HG02870 (cell line): ENCODE data around the gene SOHLH1.

Experiments used
- ATAC-seq: cut with Tn5 transposase; IDR thresholded peaks from one replicate; pipeline ENCODE4 v1.9.1; 2021; ENCODE audit warnings: mild to moderate bottlenecking, moderate library complexity; ENCODE audit not compliant: unreplicated experiment

The SOHLH1 gene, protein sequence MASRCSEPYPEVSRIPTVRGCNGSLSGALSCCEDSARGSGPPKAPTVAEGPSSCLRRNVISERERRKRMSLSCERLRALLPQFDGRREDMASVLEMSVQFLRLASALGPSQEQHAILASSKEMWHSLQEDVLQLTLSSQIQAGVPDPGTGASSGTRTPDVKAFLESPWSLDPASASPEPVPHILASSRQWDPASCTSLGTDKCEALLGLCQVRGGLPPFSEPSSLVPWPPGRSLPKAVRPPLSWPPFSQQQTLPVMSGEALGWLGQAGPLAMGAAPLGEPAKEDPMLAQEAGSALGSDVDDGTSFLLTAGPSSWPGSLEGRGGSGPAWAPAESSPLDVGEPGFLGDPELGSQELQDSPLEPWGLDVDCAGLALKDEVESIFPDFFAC

DNA sequence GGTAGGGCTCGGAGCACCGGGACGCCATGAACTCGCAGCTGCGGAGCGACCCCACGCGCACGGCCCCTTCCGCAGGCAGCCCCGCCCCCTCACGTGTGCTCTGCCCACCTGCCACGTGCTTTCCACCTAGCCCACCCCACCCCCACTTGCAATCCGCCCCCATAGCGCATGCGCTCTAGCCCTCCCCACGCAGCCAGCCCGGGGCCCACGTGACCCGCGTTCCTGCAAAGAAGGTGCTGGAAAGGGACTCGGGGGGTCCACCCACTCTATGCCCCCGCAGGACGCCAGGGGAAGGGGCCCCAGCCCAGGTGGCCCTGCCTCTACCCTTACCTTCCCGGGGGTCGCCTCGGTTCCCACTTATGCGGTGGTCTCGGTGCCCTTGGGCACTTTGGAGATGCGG, at the start of gene SOHLH1:
Gene SOHLH1 (minus strand): TSS at position 42 of the 400 bp plus-strand sequence. CDS start 14 bp downstream, at position 28.
- ATAC-seq: no peak

DNA sequence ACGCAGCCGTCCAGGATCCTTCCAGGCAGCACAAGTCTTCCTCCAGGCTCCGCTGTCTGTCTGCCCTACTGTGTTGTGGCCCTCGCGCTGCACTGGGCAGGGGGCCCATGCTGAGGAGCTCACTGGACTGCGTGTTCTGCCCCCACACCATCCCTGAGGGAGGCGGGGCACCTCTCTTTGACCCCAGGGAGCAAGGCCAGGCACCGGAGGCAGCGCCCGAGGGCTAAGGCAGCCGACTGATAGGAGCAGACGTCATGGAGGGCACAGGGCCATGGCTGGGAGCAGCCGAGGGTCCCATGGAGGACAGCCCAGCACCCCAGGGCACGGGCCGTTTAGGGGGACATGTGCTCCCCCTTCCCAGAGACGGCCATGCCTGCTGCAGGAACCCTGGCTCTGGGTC, 49.4 kb upstream of the SOHLH1 start:
- ATAC-seq: no peak

DNA sequence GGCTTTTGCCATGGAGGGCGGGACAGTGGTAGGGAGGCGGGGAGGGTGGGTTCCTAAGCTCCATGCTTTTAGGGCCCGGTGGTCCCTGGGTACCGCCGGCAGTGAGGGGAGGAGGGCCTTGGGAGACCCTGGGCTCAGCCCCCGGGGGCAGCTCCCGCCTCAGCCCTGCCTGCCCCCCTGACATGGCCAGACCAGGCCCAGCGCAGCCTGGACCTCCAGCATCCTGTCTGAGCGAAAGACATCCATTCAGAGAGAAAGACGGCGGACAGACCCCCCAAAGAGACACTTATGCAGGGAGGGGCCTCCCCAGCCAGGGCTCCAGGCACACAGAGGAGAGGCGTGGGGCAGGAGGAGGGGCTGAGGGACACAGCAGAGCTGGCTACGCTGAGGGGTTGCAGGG, 48.0 kb upstream of the SOHLH1 start:
- ATAC-seq: no peak

DNA sequence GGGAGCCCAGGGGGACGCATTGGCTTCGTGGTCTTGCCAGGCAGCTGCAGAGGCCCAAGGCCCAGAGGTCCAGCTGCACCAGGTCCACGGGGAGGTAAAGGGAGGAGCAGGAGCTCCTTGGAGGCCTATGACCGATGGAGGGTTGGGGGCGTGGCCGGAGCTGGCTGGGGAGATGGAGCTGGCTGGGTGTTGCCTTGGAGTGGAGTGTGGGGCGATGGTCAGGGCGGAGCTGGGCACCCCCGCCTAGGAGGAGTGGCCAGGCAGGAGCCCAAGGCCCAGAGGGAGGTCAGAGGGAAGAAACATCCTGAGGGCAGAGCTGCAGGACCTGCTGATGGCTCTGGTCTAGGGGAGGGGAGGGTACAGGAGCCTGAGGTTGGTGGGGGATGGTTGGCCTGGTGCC, 47.3 kb upstream of the SOHLH1 start:
- no peak for ATAC-seq

DNA sequence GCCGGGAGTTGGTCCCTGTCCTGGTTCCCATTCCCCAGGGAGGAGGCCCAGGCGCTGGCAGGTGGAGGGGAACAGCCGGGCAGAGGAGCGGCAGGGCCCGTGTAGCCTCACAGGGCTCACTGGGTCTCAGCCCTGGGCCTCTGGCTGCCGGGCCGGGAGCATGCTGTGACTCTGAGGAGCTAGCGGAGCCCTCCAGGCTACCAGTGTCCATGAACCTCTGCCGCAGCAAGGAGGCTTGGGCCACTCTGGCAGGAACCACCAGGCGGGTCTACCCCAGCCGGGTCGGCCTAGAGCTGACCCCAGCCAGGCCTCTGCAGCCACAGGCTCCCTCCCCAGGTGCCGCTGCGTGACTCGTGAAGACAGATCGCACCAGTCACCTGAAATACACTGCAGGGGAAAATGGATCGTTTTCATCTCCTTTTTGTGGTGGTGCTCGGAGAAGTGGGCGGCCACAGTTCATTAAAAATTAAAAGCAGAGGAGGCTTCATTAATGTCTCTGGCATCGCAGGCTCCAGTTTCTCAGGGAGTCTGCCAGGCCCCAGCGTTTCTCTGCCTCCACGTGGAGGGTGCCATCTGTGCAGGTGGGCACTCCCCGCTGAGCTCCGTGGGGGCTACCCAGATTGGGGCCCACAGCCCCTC, 46.5 kb upstream of the SOHLH1 start:
- ATAC-seq: no peak

DNA sequence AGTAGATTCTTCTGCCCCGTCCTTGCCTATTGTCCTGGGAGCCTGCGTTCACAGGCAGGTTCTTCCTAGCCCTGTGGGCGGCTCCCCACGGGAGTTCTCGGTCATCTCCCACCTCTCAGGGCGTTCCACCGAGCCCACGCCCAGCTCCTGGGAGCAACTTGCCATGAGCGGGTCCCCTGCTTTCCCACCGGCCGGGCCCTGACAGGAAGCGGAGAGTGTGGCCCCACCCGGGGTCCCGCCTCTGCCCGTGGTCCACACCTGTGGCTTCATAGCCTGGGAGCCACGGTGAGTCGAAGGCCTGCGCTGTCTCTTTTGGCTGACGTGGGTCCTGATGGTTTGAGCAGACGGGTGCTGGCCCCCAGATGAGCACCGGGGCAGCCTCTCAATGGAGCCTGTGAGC, 45.9 kb upstream of the SOHLH1 start:
- no peak for ATAC-seq

DNA sequence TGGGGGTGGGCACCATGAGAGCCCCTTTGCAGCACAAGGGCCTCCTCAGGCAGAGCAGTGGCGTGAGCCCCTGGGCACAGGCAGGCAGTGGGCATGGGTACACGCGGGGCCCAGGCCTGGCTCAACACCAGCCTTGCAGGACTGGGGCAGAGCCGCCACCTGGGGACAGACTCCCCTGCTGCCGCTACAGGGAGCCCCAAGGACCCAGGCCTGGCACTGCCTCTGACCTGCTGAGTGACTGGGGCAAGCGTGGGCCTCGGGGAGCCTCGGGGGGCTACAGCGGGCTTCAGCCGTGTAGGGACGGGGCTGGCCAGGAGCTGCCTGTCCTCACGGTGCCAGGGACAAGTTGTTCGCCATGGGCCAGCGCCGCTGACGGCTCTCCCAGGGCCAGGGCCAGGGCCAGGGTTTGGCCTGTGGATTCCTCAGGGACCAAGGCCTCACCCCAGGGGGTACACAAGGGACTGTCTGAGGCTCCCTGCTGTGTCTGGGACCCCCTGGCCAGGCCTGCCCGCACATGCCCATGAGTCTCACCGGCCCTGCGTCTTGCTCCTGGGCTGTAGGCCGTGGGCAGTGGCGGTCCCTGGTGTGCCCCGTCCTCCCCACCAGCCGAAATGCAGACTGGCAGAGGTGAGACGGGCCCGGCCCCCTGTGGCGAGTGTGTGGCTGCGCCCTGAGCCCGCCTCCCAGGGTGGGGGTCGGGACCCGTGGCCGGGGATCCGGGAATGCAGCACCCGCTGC, 45.2 kb upstream of the SOHLH1 start:
- ATAC-seq: no peak

DNA sequence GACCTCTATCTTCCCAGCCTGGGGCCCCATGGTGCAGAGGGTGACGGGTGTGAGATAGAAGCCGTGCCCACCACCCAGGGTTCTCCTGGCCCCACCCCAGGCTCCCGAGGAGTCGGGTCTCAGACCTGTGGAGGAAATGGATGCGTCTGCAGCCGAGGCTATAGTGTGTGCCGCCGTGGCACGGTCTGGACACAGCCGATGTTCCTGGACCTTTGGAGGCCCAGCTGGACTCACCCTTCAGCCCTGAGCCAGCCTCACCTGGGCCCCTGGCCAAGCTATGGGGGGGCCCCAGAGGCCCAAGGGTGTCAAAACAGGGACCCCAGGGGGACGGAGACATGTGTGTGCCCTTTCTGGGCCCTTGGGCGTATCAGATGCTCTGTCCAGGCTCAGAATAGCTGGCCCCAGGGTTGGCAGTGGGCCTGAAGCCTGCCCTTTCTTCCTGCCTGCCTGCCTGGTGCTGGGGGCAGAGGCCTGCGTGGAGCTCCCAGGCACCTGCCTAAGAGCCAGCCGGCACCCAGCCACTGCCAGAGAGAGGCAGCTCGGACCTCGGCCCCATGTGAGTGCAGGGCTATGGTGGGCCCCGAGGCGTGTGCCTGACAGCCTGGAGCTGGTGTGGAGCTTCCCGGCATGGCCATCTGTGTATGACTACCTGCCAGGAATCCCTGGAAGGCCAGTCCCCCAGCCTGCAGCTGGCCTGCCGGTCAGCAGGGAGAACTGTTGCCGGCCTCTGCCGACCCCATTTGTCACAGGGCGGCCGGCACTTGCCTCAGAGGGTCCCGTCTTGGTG, 44.5 kb upstream of the SOHLH1 start:
- ATAC-seq: no peak

DNA sequence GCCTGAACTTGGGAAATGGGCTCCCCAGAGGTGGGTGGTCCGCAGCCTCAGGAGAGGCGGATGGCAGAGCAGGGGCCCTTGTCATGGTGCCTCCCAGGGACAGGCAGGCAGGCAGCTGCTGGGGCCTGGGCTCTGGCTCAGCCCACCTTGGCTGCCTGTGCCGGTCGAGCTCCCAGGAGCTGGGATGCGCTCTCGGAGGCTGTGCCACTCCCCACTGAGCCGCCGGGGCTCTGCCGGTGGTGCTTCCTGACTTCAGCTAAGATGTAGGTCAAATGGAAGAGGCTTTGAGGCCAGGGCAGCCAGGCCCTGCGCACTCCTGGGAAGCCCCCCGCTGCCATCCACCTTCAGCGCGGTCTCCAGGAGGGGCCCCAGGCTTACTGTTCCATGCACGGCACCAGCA, 43.7 kb upstream of the SOHLH1 start:
- no peak for ATAC-seq

DNA sequence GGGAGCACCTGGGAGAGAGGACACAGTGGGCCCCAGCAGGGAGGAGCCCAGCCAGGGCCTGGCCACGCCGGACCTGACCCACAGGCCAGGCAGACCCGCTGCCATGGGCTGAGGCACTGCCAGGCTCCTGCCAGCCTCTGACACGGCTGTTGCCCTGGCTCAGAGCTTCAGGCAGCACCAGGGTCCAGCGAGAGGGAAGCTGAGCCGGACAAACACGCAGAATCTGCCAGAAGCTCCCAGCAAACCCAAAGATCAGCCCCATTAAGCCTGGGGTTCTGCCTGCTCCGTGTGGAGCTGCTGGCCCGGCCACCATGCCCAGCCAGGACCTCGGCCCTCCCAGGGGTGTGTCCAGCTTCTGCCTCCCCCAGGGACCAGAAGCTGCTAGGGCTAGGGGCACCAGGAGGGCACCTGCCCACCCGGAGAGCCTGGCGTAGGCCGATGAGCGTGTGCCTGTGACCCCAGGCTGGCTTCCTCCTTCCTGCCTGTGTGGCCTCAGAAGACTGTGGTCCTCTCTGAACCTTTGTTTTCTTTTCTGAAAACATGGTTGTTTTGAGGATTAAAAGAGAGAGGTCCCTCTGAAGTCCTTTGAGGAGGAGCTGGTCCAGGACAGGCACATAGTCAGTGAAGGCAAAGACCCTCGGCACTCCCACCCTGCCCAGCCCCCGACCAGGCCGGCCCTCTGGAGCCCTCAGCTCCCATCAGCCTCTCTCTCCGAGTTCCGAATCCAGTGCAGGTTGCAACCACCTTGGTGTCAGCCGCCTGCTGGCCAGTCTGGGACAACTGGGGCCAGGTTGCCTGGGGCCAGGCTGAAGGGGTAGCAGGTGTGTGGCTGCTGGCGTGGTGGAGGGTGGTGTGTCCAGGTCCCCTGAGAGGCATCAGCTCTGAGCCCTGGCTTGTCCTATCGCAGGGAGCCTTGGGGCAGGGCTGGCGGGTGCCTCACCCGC, 42.3 kb upstream of the SOHLH1 start:
- ATAC-seq: no peak

DNA sequence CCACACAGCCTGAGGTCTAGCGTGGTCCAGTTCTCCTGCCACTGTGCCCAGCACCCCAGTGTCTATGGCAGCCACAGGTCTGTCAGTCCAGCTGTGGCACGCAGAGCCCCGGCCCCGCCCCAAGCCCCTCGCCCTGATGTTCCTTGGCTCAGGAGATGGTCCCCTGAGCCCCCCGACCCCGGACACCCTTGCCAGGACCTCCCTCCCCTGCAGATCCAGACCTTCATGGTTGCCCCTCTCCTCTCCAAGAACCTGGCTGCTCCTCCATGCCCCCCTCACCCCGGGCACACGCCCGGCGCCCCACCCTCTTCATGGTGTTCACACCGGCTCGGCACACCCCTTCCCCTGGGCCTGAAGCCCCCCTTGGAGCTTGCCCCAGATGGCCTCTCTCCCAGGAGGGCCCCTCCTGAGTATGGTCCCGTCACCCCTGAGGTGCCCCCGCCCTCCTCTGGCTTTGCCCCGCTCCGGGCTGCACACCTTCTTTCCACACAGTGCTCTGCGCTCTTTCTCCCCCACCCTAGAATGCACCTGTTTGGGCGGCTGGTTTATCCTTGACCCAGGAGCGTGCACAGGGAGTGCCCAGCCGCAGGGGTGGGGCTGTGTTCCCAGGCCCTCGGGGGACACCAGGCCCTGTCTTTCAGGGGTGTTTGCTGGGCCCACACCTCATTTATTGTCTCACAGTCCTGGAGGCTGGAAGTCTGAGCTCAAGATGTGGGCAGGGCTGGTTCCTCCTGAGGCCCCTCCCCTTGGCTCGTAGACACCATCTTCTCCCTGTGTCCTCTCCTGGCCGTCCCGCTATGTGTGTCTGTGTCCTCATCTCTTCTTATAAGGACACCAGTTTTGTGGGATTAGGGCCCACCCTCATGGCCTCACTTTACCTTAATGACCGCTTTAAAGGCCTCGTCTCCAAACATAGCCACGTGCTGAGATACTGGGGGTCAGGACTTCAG, 40.3 kb upstream of the SOHLH1 start:
- no peak for ATAC-seq

DNA sequence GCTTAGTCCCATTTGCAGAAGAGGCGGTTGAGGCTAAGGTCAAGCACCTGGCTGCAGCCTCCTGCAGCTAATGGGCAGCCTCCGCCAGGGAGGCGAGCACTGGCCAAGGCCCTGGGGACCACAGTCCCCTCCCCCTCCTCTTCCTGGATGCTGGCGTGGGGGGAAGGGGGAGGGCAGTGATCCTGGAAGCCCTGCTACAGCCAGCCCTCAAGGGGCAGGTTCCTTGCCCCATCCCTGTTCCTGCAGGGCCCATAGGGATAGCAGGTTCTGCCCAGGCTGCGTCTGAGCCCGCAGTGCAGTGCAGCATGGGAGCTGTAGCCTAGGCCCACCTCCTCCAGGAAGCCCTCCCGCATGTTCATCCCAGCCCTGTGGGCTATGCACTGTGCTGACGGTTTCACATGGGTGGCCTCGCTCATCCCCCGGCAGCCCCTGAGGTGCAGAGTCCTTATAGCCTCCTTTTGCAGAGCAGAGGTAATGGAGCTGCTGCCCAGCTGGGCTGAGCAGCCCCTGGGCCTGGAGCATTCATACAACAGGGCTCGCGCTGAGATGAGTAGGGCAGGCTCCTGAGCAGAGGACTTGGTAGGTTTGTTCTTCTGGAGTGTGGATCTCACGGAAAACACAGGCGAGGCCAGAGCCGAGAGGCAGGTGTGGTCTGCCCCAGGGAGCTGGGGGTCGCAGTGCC, 38.7 kb upstream of the SOHLH1 start:
- no peak for ATAC-seq

DNA sequence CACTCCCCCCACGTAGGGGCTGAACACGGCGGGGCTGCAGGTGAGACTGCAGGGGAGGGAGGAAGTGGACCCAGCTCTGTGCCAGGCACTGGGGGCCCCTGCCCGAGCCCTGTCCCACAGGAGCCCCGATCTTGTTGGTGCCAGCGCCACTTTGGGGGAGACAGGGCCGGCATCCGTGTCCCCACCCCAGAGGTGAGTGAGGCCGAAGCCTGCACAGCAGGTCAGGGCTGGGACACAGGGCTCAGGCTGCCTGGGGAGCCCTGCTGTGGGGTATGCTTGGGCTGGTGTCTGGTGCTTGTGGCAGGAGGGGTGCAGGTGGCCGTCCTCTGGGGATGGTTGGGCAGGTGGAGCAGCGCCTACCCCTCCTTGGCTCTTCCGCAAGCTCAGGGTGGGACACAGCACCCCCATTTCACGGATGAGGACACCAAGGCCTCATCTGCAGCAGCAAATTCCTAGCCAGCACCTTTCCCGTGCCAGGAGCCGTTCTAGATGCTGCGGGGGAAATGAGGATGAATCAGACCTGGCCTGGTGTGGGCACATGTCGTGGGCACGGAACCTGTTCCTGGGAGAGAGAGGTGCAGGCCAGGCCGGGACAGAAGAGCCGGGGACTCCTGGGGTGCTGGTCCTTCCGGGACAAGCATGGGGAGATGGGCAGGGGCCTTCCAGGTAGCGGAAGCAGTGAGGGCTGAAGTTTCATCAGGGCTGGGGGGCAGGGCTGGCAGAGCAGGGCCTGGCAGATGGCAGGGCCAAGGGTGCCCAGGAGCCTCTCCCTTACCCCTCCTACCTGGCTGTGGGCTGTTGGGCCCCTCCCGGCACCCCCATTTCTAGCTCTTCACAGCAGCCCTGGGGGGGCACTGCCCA, 37.9 kb upstream of the SOHLH1 start:
- ATAC-seq: no peak

DNA sequence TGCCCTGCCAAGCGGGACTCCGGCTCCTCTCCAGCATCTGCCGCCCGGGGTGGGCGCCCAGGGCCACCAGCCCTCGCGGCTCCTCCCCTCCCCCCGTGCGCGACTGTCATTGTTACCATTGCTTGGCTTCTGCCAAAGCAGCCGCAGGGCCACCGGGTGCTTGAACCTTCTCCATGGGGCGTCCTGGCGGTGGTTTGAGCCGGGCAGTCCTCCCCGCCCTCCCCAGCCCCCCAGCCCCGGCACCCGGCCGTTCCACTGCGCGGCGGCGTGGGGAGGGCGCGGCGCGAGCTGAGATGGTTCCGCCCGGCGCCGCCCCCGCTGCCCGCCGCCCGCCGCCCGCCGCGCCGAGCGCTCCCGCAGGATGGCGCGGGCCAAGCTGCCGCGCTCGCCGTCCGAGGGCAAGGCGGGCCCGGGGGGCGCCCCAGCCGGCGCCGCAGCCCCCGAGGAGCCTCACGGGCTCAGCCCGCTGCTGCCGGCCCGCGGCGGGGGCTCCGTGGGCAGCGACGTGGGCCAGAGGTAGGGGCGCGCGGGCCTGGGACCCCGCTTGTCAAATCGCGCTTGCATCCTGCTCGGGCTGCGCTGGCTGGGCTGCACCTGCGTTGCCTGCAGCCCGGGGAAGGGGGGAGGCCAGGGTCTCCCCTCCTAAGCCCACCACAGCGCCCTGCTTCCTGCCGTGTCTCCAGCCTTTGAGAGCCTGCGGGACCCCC, 37.1 kb upstream of the SOHLH1 start:
- no peak for ATAC-seq

DNA sequence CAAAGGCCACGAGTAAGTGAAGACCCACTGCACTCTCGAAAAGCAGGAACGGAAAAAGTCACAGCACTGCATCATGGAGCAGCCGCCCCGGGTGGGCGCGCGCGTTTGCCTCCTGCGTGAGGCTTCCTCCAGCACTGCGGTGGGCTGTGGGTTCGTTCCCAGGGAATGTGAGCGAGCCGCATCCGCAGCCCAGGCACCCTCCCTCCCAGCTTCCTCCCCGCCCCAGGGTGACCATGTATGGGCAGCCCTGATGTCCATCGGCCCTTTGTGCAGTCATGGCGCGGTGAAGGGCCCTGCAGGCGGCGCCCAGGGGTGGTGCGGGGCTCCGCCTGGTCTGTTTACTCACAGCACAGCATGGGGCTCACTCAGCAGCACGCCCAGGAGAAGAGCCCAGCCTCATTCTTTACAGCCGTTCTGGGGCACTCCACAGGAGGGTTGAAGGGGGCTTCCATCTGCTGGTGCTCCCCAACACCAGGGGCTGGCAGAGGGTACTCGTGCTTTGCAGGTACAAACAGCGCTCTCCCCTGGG, 35.4 kb upstream of the SOHLH1 start:
- no peak for ATAC-seq

DNA sequence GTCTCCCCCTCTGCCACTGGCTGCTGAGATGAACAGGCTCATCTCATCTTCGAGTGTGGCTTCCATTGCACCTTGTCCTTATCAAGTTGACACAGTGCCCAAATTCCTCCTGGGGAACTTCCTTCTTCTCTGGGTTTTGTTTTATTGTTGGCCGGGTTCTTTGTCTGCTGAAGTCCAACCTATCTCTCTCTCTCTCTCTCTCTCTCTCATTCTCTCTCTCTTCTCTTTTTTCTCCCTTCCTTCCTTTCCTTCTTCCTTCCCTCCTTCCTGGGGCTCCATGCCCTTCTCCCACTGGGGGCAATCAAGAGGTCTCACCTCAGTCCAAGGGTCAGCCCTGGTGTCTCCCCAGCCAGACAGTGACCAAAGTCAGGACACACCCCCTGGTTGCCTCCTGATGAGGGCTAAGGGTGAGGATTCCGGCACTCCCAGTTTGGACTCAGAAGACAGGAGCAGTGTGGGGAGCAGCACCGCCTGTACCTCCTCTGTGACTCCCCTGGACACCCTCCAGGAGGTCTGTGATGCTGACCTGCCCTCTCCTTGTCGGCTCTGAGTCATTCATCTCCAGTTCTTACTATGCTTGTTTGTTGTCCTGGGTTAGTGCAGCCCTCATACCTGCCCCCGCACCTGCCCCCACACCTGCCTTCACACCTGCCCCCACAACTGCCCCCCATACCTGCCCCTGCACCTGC, 33.4 kb upstream of the SOHLH1 start:
- no peak for ATAC-seq
